GM12864 (cell line): ENCODE measurements around the gene UMOD.

Experiments used
- DNase-seq: peaks from one replicate; pipeline ENCODE4 v3.0.0-alpha.2; 2011; ENCODE audit warnings: low read depth
- H3K4me3 ChIP-seq: 2 replicates; pipeline ENCODE4 v1.5.1; 2011; ENCODE audit warnings: mild to moderate bottlenecking, low read depth, low read length, control low read depth
- TF ChIP-seq, protein P1 (sequence below): IDR thresholded peaks from 2 replicates; pipeline ENCODE4 v1.5.1; 2011; ENCODE audit warnings: low read depth, mild to moderate bottlenecking, moderate library complexity, low read length, control low read depth, inconsistent platforms; ENCODE audit errors: missing control alignments

UMOD gene

DNA sequence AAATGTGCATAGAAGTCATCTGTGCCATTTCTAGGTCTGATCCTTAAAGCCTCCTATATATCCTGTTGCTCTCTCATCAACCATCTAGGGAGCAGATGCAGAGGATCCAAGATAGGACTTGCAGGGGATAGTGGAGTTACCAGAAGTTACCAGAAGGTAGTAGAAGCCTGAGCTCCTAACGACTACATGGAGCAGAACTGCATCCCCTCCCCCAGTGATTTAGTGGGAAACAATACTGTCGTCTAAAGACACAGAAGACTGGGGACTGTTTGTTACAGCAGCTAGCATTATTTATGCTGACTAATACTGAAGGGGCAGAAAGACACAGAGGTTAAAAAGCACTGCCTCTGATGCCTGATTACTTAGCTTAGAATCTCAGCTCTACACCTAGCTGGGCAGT, 41.0 kb downstream of the UMOD start:
- no peak for DNase-seq
- TF ChIP-seq, protein P1, sequence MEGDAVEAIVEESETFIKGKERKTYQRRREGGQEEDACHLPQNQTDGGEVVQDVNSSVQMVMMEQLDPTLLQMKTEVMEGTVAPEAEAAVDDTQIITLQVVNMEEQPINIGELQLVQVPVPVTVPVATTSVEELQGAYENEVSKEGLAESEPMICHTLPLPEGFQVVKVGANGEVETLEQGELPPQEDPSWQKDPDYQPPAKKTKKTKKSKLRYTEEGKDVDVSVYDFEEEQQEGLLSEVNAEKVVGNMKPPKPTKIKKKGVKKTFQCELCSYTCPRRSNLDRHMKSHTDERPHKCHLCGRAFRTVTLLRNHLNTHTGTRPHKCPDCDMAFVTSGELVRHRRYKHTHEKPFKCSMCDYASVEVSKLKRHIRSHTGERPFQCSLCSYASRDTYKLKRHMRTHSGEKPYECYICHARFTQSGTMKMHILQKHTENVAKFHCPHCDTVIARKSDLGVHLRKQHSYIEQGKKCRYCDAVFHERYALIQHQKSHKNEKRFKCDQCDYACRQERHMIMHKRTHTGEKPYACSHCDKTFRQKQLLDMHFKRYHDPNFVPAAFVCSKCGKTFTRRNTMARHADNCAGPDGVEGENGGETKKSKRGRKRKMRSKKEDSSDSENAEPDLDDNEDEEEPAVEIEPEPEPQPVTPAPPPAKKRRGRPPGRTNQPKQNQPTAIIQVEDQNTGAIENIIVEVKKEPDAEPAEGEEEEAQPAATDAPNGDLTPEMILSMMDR, result no peak
- H3K4me3 ChIP-seq, result no peak overlapping the region

DNA sequence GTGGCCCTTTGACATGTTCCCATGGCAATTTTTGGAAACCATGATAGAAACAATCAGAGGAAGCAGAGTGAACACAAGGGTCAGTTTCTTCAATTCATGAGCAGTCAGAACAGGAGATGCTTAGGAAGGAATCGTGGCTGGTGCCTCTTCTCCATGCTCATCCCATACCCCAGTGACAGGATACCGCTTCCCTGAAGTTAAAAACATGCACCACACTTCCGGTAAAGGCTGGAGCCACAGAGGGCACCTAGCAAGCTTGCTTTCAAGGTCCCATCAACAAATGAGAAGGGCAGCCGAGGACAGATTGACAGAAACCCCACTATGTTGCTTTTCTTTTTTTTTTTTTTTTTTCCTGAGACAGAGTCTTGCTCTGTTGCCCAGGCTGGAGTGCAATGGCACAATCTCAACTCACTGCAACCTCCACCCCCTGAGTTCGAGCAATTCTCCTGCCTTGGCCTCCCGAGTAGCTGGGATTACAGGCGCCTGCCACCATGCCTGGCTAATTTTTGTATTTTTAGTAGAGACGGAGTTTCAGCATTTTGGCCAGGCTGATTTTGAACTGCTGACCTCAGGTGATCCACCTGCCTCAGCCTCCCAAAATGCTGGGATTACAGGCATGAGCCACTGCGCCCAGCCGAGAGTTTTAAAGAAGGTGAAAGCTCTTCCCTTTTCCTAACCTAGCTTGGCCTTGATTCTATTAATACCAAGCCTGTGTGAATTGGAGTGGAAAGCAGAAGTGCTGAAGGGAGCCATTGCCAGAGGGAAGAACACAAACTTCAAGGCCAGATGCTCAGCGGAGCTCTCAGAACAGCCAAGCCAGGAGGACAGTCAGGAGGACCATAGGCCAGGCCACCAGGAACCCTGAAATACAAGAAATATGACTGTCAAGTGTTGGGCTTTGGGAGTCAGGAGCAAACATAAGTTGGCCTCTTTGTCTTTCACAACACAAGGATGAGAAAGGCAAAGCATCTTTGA, 41.8 kb downstream of the UMOD start:
- no peak overlapping the region for H3K4me3 ChIP-seq
- DNase-seq, result no peak
- TF ChIP-seq, protein P1, result no peak

DNA sequence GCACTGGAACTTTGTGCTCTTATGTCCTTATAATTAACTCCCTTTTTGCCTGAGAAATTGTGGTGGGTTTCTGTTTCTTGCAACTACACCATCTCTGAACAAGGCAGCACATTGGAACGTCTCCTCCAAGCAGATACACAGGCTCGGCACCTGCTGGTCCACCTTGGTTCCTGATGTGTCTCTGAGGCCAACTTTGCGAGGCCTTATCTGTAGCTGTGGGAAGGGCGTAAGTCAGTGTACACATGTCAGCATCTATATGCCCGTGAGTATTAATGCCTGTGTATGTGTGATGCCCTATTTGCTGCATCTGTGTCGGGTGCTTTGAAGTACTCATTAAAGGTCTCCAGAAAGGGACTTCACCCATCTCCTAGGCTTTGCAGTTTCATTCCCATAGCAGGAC, 42.7 kb downstream of the UMOD start:
- no peak overlapping the region for H3K4me3 ChIP-seq
- DNase-seq, result no peak
- TF ChIP-seq, protein P1, result no peak

DNA sequence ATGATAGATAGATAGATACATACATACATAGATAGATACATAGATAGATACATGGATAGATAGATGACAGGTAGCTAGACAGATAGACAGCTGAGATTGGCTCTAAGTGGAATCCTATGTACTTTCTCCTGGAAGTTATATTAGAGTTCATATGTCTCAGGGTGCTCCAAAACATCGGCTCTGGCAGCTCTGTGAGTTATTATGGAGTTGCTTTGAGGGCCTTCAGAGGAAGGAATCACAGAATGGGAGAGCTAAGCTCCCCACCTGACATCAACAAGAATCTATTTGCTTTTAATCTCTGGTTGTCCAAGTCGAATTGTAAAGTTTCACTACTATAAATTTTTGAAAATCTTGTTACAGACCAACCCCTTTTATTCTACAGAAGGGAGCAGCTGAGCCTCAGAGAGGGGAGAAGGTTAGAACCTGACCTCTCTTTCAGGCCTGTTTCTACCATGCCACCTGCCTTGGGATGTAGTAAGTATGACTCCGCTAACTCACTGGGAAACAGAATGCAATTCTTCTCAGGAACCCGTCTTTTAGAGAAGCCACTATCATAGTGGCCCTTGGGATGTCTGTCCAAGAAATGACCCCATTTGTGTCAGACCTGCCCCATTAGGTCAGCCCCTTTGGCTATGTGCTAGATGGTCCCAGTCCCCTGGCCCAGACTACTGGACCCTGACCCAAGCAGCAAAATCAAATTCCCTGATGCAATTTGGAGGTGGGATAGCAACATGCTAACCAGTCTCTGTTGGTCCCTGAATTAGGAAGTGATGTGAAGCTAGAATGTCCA, 43.5 kb downstream of the UMOD start:
- H3K4me3 ChIP-seq, result no peak overlapping the region
- TF ChIP-seq, protein P1, result no peak
- no peak for DNase-seq

DNA sequence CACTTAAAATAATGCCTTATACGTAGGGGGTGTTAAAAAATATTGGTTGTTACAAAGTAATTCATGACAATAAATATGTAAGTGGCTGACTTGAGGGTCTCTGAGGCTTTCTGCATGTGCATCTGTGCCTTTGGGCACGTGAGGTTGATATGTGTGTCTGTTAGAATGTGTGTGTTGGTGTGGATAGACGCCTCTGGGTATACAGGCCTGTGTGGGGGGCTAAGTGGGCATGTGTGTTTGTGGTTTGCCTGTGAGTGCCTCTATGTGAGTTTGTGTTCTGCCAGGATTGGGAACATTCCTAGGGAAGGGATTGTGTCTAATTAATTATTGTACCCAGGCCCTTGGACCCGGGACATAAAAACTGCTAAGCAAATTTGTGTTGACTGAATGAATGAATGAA, 44.2 kb downstream of the UMOD start:
- TF ChIP-seq, protein P1, result no peak
- no peak overlapping the region for H3K4me3 ChIP-seq
- no peak for DNase-seq

DNA sequence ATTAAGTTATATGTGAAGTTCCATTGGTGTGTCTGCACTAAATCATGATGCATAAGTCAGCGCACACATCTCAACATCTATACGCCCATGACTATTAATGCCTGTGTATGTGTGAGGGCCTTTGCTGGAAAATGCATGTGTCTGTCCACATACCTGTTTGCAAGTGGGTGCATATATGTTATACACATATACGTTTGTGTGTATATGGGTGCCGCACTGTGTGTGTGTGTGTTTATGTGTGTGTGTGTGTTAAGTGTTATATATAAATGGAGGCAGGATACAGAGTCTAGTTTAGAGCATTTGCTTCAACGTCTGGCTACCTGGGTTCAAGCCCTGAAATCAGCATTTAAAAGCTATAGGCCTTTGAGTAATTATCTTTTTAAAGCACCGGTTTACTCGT, 44.7 kb downstream of the UMOD start:
- TF ChIP-seq, protein P1, result no peak
- no peak overlapping the region for H3K4me3 ChIP-seq
- DNase-seq, result no peak
